GM19239 (cell line): Measurements from ENCODE around the gene NUDT14.

ENCODE experiments used
- DNase-seq: peaks from one replicate; pipeline ENCODE4 v3.0.0; 2011; ENCODE audit warnings: low spot score; ENCODE audit not compliant: insufficient read length
- FAIRE-seq: peaks from 2 replicates; lab custom pipeline; 2011; peaks lifted over from hg19 to GRCh38; lab: Jason Lieb, UNC

The NUDT14 gene

GRCh38 chr14:105200074-105200473, 19.0 kb upstream of the NUDT14 start:
- no peak for DNase-seq
- no peak for FAIRE-seq

- FAIRE-seq (no peak), DNase-seq (no peak)
These were observed 18.0 kb upstream of the NUDT14 start for GRCh38 chr14:105199093-105199492.

GRCh38 chr14:105198588-105198987, 17.5 kb upstream of the NUDT14 start:
- FAIRE-seq, result no peak
- DNase-seq, result no peak

- DNase-seq (no peak), FAIRE-seq (no peak)
These were observed 16.1 kb upstream of the NUDT14 start for GRCh38 chr14:105197211-105197641.

- FAIRE-seq (no peak), DNase-seq (no peak)
These were observed 15.3 kb upstream of the NUDT14 start for GRCh38 chr14:105196265-105196960.

GRCh38 chr14:105195522-105196264, 14.6 kb upstream of the NUDT14 start:
- no peak for DNase-seq
- no peak for FAIRE-seq

- FAIRE-seq, result no peak
These were observed 13.9 kb upstream of the NUDT14 start for GRCh38 chr14:105195051-105195450.

GRCh38 chr14:105193916-105194782, 13.0 kb upstream of the NUDT14 start:
- DNase-seq (no peak), FAIRE-seq (no peak)

More at GRCh38 chr14:105195051-105195450, 13.9 kb upstream of the NUDT14 start:
- no peak for DNase-seq

- DNase-seq, result no peak
- no peak for FAIRE-seq
These were observed 12.0 kb upstream of the NUDT14 start for GRCh38 chr14:105192866-105193731.

- no peak for DNase-seq
- FAIRE-seq, result no peak
These were observed 6.9 kb upstream of the NUDT14 start for GRCh38 chr14:105187935-105188524.

GRCh38 chr14:105187116-105187515, 6.0 kb upstream of the NUDT14 start:
- DNase-seq, result no peak
- FAIRE-seq, result no peak

GRCh38 chr14:105185973-105186372, 4.9 kb upstream of the NUDT14 start:
- DNase-seq (no peak), FAIRE-seq (no peak)

GRCh38 chr14:105185001-105185400, 3.9 kb upstream of the NUDT14 start:
- no peak for FAIRE-seq
- no peak for DNase-seq

- FAIRE-seq (no peak), DNase-seq (no peak)
These were observed 3.3 kb upstream of the NUDT14 start for GRCh38 chr14:105184461-105184860.

- DNase-seq, result no peak
- no peak for FAIRE-seq
These were observed 1.3 kb upstream of the NUDT14 start for GRCh38 chr14:105182296-105183020.

- FAIRE-seq, result no peak
- no peak for DNase-seq
These were observed 610 bp upstream of the NUDT14 start for GRCh38 chr14:105181549-105182295.

- no peak for FAIRE-seq
- DNase-seq, result no peak
These were observed 1.9 kb downstream of the NUDT14 start for GRCh38 chr14:105179191-105179590.

GRCh38 chr14:105178868-105179140, 2.3 kb downstream of the NUDT14 start:
- no peak for DNase-seq
- FAIRE-seq, result no peak
